HG02571 (cell line): ENCODE data around the gene ARFIP1.
"Not testable (repeated sequence)": the region's sequence is repeated elsewhere in the genome, so short reads cannot be mapped to it uniquely, and the experiment has no call there.

Experiments used
- ATAC-seq: cut with Tn5 transposase; IDR thresholded peaks from one replicate; pipeline ENCODE4 v1.9.1; 2021; ENCODE audit warnings: mild to moderate bottlenecking, moderate library complexity; ENCODE audit not compliant: unreplicated experiment

Gene ARFIP1

DNA sequence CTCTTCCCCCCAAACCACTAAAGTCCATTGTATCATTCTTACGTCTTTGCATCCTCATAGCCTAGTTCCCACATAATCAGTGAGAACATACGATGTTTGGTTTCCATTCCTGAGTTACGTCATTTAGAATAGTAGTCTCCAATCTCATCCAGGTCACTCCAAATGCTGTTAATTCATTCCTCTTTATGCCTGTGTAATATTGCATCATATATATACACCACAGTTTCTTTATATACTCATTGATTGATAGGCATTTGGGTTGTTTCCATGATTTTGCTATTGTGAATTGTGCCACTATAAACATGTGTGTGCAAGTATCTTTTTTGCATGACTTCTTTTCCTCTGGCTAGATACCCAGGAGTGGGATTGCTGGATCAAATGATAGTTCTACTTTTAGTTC, 57.2 kb downstream of the ARFIP1 start:
- ATAC-seq = no peak

DNA sequence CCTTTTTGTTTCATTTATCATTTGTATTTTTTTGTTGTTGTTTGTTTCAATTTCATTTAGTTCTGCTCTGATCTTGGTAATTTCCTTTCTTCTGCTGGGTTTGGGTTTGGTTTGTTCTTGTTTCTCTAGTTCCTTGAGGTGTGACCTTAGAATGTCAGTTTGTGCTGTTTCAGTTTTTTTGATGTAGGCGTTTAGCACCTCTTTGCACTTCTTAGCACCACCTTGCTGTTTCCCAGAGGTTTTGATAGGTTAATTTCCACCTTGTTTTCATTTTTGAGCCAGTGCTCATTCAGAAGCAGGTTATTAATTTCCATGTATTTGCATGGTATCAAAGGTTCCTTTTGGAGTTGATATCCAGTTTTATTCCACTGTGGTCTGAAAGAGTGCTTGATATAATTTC, 60.0 kb downstream of the ARFIP1 start:
- ATAC-seq = not testable (repeated sequence)

DNA sequence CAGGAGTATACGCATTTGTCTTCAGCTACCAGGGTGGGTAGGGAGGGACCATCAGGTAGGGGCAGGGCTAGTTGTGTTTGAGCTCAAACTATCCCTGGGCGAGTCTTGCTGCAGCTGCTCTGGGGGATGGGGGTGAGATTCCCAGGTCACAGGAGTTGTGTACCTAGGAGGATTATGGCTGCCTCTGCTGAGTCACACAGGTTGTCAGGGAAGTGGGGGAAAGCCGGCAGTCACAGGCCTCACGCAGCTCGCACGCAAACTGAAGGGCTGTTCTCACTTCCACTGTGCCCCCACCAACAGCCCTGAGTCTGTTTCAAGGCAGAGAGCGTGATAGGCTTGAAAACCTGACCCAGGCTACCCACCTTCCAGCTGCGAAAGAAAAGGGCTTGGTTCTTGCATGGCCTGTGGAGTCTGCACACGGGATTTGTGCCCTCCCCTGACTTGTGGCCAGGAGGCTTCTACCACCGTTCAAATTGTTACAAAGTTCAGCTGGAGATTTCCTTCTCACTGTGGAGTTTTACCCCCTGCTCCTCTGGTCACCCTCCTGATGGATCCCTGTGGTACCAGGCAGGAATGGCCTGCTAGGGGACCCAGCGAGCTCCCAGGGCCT, 63.8 kb downstream of the ARFIP1 start:
- no peak for ATAC-seq

DNA sequence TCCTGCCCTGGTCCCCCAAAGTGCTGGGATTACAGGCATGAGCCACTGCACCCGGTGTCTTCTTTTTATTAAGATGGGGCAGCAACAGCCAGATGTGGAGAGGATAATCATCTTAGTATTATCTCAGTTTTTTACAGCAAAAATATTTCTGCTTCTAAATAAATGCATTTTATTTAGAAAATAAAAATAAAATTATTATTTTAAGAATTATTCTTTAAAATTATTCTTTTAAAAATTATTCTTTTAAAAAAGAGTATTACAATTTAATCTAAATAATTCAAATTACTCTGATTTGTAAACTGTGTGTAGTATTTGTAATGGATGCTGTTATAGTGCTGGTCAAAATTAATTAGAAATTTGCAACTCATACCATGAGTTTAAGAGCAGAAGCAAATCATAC, 67.6 kb downstream of the ARFIP1 start:
- ATAC-seq = no peak

DNA sequence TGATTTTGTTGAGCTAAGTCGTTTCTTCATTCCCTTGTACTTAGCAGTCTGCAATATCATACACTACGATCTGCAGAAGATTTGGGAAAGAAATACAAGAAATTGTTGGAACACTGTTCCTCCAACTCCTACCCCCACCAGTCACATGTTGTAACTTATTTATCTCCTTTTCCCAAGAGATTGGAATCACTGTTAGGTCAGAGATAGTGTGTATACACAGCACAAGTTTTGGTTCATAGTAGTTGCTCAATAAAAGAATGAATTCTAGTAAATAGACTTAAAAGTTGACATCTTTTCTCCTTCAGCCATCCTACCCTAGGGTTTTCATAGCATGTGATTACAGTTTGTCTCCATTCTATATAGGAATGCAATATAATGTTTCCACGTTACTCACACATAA, 68.8 kb downstream of the ARFIP1 start:
- ATAC-seq = no peak

DNA sequence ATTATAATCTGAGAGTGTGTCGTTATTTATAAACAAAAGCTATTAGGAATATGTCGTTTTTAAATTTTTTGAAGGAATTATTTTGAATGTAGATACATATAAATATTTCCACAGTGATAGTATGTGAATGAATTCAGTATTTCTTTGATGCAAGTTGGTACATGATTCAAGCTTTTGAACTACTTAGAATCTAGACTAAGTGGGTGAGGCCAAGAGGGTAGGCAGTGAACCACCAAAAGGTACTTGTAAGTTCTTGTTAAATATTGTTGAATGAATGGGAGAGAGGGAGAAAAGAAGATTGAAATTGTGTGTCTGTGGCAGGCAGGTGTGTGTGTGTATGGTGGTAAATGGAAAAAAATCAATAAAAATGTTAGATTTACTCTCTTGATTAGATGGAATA, 69.6 kb downstream of the ARFIP1 start:
- no peak for ATAC-seq

DNA sequence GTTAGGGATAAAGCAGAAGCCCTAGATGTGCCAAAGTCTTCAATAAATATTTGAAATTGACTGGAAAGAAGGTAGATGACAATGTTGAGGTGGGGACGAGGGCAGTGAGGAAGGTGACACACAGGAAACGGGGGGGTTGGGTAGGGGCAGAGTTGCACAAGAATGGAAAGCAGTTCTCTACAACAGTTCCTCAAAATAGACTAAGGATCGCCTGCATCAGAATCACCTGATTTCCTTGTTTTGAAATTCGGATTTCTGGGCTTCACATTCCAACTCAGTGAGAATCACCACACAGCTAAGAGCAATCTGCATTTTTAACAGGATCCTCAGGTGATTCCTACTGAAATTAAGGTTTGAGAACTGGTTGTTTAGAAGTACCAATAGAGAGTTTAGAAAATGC, 70.6 kb downstream of the ARFIP1 start:
- ATAC-seq = no peak

DNA sequence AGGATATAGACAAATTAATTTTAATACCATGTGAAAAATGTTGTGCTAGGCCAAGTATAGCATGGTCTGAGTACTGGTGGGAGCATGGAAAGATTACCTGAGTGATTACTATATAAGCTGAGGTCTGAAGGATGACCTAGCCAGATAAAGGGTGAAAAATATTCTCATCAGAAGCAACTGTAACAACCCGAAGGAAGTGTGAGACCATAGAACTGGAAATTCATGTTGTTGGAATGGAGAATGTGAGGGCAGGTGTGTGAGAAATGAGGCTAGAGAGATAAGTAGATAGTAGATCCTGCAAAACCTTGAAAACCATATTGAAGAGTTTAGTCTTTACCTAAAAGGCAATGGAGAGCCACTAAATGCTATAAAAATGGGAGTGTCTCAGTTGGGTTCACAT, 71.5 kb downstream of the ARFIP1 start:
- no peak for ATAC-seq

DNA sequence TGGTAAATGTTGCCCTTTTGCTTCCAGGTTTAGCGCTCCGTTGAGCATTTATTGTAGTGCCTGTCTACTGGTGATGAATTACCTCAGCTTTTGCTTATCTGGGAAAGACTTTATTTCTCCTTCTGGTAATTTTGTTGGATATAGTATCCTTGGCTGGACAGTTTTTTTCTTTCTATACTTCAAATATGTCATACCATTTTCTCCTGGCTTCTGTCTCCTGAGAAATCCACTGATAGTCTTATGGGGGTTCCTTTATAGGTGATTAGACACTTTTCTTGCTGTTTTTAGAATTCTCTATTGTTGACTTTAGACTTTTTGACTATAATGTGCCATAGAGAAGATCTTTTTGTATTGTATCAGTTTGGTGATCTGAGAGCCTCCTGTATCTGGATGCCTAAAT, 73.5 kb downstream of the ARFIP1 start:
- no peak for ATAC-seq

DNA sequence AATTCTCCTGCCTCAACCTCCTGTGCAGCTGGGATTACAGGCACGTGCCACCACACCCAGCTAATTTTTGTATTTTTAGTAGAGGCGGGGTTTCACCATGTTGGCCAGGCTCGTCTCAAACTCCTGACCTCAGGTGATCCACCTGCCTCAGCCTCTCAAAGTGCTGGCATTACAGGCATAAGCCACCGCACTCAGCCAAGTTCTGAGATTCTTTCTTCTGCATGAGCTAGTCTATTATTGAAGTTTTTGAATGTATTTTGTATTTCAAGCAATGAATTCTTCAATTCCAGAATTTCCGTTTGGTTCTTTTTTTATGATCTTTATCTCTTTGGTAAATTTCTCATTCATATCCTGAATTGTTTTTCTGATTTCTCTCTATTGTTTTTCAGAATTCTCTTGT, 74.3 kb downstream of the ARFIP1 start:
- ATAC-seq = not testable (repeated sequence)

DNA sequence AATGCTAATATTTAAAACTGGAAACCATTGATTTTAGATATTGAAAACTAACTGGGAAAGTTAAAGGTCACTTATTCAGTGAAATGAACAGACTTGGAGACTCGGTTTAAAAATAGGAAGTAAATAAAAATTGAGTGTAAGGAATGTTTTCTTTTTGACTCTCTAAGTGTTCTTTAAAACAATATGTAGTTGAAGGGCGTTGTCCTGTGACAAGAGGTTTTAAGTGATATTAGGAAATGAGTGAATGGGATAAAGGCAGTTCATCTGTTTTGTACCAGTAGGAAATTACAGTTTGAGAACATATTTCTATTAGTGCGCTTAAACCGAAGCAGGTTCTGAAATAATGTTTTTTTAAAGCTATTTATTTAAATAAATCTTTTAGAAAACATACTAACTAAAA, 77.2 kb downstream of the ARFIP1 start:
- ATAC-seq = no peak

DNA sequence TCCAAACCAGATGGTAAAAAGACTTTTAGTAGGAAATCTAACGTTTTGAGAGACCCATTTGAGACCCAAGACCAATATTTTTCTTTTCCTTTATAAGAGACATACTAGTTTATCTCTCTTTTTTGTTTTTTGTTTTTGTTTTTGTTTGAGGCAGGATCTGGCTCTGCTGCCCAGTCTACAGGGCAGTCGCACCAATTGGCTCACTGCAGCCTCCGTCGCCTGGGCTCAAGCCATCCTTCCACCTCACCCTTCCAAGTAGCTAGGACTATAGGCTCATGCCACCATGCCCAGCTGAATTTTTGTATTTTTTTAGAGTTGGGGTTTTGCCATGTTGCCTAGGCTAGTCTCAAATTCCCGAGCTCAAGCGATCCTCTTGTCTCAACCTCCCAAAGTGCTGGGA, 79.2 kb downstream of the ARFIP1 start:
- no peak for ATAC-seq

DNA sequence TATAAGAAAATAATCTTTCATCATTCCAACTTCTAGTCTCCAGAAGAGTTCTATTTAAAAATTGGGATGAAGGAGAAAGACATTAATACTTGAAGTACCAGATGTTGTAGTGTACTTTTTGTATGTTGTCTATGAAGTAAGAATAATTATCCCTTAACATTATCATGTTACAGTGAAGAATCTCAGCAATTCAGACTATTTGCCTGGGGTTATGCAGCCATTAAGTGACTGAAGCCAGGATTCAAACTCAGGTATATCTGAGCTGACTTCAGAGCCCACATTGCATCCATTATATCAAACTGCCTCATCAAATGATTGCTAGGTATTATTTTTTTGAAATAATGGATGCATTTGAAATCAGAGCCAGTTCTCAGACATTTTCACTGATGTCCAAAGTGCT, 80.3 kb downstream of the ARFIP1 start:
- ATAC-seq = no peak

DNA sequence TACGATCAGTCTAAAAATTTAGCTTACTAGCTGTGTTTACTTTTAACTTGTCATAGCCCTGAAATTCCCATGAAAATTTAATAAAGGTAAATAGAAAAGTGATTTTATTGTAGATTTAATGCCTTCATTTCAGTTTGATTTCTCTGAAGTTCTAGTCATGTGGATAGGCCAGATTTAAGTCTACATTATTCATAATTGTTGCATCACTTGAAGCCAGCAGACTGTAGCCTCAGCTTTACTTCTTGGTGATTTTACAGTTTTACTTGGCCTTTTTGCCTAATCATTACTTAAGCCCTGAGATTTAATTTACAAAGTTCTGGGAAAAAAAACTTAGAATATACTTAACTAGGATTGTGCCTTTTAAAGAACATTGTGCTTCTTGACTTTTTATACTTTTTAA, 82.9 kb downstream of the ARFIP1 start:
- ATAC-seq = no peak

DNA sequence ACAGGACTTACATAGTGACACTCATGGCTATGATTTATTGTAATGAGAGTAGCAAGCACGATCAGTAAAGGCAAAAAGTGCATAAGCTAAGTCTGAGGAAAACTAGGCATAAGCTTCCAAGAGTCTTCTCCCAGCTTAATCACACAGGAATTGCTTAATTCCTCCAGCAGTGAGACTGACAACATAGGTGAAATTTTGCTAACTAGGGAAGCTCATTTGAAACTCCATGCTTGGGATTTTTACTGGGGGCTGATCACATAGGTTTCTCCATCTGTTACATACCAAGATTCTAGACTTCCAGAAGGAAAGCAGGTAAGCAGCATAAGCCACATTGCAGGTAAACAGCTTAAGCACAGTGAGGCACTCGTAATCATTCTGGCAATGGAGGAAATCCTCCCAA, 84.6 kb downstream of the ARFIP1 start:
- no peak for ATAC-seq

DNA sequence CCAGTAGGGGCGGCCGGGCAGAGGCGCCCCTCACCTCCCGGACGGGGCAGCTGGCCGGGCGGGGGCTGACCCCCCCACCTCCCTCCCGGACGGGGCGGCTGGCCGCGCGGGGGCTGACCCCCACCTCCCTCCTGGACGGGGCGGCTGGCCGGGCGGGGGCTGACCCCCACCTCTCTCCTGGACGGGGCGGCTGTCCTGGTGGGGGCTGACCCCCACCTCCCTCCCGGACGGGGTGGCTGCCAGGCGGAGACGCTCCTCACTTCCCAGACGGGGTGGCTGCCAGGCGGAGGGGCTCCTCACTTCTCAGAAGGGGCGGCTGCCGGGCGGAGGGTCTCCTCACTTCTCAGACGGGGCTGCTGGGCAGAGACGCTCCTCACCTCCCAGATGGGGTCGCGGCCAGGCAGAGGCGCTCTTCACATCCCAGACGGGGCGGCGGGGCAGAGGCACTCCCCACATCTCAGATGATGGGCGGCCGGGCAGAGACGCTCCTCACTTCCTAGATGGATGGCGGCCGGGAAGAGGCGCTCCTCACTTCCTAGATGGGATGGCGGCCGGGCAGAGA, 86.8 kb downstream of the ARFIP1 start:
- not testable (repeated sequence) for ATAC-seq

DNA sequence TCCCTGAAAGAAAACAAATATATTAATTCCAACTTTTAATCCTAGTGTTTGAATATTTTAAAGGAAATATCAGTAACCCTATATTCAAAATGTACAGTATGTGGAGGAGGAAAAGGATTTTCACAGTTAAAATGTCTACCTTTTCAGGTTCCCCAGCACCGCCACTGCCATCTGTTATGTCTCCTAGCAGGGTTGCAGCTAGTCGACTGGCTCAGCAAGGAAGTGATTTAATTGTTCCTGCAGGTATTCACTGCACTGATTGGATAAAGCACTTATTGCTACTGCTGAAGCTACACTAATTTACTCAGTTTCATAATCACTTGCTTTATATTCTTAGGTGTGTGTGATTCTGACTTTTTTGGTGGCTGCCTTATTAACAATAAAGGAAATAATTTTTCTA, 90.9 kb downstream of the ARFIP1 start:
- ATAC-seq = no peak

DNA sequence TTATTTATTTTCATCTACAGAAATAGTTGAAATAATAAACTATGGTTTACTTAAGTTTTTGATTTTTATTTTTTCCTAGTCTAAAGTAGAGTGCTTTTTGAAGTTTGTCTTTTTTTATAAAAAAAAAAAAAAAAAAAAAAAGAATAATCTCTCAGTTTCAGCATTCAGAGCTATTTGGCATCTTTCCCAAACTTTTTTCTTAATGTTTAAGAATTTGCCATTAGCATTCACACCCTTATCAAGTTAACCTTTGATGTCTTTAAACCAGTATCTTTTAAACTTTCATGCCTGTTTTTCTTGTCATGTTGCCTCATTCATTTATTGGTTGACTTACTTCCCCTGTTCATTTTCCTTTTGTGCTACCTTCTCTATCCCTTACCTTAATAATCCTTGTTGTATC, 95.5 kb downstream of the ARFIP1 start:
- ATAC-seq = no peak

DNA sequence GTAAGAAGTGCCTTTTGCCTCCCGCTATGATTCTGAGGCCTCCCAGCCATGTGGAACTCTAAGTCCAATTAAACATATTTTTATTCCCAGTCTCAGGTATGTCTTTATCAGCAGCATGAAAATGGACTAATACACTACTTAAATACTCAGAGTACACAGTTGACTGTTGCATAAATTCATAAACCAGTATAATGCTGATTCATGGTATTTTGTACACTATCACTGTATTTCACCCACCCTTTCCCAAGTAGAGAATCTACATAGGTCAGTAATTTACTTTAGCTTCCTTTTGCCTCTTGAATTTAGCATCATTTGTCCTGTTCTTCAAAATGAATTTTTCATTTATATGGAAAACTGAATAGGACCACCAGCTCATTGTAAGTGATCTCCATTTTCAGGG, 98.1 kb downstream of the ARFIP1 start:
- ATAC-seq = no peak

DNA sequence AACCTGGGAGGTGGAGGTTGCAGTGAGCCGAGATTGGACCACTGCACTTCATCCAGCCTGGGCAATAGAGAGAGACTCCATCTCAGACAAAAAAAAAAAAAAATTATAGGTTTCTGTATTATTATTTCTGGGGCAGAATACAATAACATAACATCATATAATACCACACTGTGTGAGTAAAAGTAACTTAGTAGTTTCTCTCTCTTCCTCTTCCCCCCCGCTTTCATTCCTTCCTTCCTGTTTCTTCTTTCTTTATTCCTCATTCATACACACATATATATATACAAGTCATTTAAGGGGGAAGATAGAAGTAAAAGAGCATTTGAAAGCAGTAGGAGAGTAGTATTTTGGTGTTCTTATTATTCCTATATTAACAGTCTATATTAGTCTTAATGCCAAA, 100.5 kb downstream of the ARFIP1 start:
- ATAC-seq = no peak

DNA sequence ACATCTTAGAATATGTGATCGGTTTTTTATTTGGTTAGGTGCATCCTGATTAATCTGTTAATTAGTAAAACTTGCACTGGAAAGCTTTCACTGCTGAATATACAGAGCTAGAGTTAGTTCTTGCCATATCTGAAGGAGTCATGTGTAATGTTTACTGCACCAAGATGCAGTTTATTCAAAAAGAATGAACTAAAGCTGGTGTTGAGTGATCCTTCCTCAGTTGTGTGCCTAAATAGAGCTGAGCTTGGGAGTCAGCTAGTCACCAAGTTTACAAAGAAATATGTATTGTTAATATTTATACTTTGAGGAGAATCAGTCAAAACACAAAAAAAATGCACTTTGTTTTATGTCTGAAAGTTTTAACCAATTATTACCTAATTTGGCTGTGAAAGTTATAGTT, 102.2 kb downstream of the ARFIP1 start:
- no peak for ATAC-seq

DNA sequence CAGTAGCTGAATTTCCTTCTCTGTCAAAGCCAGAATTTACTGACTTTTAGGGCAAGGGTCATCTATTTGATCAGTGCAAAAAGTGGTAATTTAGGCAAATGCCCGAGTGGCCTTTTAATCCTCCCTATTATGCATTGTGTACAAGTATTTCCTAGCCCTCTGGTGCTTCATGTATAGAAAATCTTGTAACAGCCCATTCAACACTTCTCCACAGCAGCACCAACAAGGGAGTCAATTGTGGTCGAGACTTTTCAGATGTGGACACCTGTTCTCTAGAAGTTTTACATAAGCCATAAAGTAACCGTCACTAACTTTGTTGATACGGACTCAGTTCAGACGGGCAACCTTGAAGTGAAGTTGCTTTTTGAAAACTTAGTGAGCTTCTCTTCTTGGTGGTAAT, 105.4 kb downstream of the ARFIP1 start:
- no peak for ATAC-seq

DNA sequence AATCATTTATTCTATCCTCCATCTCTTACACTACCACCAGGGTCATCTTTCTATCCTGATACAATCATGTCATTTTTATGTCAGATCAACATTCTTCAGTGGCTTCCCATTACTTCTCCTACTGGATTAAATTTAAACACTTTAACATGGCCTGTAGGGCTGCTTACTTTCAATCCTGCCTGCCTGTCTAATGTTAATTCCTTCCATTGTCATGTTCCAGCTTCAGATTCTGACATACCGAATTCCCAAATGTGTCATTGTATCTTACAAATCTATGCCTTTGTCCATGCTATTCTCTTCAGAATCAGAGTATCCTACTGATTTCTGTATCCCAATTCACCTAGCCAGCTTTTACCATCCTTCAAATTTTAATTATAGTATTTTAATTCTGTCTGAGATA, 106.4 kb downstream of the ARFIP1 start:
- ATAC-seq = no peak
